HG02642 (cell line): ENCODE results near the gene OTOP2.
"Not testable (repeated sequence)": the region's sequence is repeated elsewhere in the genome, so short reads cannot be mapped to it uniquely, and the experiment has no call there.

Experiments
- ATAC-seq: cut with Tn5 transposase; IDR thresholded peaks from one replicate; pipeline ENCODE4 v1.9.1; 2021; ENCODE audit warnings: mild to moderate bottlenecking; ENCODE audit not compliant: unreplicated experiment, poor library complexity

The OTOP2 gene

GRCh38 chr17:74964988-74965622 lies 41.0 kb downstream of the OTOP2 start:
- ATAC-seq, result no peak

- ATAC-seq, result no peak
These were observed 44.3 kb downstream of the OTOP2 start for GRCh38 chr17:74968361-74968780.

GRCh38 chr17:74969501-74969900 lies 45.4 kb downstream of the OTOP2 start:
- not testable (repeated sequence) for ATAC-seq

- ATAC-seq, result no peak
These were observed 46.3 kb downstream of the OTOP2 start for GRCh38 chr17:74970395-74970794.

- no peak for ATAC-seq
These were observed 47.2 kb downstream of the OTOP2 start for GRCh38 chr17:74971069-74971841.

GRCh38 chr17:74971842-74972106 lies 47.7 kb downstream of the OTOP2 start:
- ATAC-seq, result no peak

- ATAC-seq, result no peak
These were observed 48.3 kb downstream of the OTOP2 start, which contains the start of gene HID1 for GRCh38 chr17:74972107-74972972. Gene HID1, minus strand, starts transcription at chr17:74972759. Its CDS starts 103 bp downstream, at chr17:74972656.

- no peak for ATAC-seq
These were observed 48.9 kb downstream of the OTOP2 start for GRCh38 chr17:74972973-74973328.

GRCh38 chr17:74975943-74976342 lies 51.9 kb downstream of the OTOP2 start:
- no peak for ATAC-seq

GRCh38 chr17:74977802-74978201 lies 53.7 kb downstream of the OTOP2 start:
- ATAC-seq, result no peak

GRCh38 chr17:74978240-74978639 lies 54.2 kb downstream of the OTOP2 start:
- ATAC-seq, result no peak

GRCh38 chr17:74979408-74980146 lies 55.5 kb downstream of the OTOP2 start:
- ATAC-seq, result no peak

- ATAC-seq, result no peak
These were observed 57.4 kb downstream of the OTOP2 start for GRCh38 chr17:74981318-74981978.

GRCh38 chr17:74981979-74982662 lies 58.0 kb downstream of the OTOP2 start:
- ATAC-seq, result peak; percentile 56

GRCh38 chr17:74982663-74983313 lies 58.7 kb downstream of the OTOP2 start:
- not testable (repeated sequence) for ATAC-seq
